PC-3 (cell line): ENCODE measurements around the gene COA5.

Experiments
- CTCF ChIP-seq: fragments of 300-600 bp; sonication (generic); conservative IDR thresholded peaks from 2 replicates; pipeline ENCODE4 v1.5.1; 2017; ENCODE audit warnings: antibody characterized with exemption, low read depth, mild to moderate bottlenecking, low read length
- EZH2phosphoT487 ChIP-seq: fragments of 300-600 bp; sonication (generic); IDR thresholded peaks from 2 replicates; pipeline ENCODE4 v1.6.1; 2018; ENCODE audit warnings: mild to moderate bottlenecking, antibody characterized with exemption, low read length, borderline replicate concordance

GRCh38 chr2:98598781-98599428 lies 9.4 kb downstream of the COA5 start:
- no peak for TF ChIP-seq CTCF
- TF ChIP-seq EZH2phosphoT487, result no peak
